GM21786 (cell line): Measurements from ENCODE around the gene SLIT2.
A peak's percentile ranks its signal among the peaks of the same experiment; 100 is the strongest.

Experiments
- ATAC-seq: cut with Tn5 transposase; IDR thresholded peaks from one replicate; pipeline ENCODE4 v1.9.1; 2021; ENCODE audit not compliant: unreplicated experiment

SLIT2 gene

DNA sequence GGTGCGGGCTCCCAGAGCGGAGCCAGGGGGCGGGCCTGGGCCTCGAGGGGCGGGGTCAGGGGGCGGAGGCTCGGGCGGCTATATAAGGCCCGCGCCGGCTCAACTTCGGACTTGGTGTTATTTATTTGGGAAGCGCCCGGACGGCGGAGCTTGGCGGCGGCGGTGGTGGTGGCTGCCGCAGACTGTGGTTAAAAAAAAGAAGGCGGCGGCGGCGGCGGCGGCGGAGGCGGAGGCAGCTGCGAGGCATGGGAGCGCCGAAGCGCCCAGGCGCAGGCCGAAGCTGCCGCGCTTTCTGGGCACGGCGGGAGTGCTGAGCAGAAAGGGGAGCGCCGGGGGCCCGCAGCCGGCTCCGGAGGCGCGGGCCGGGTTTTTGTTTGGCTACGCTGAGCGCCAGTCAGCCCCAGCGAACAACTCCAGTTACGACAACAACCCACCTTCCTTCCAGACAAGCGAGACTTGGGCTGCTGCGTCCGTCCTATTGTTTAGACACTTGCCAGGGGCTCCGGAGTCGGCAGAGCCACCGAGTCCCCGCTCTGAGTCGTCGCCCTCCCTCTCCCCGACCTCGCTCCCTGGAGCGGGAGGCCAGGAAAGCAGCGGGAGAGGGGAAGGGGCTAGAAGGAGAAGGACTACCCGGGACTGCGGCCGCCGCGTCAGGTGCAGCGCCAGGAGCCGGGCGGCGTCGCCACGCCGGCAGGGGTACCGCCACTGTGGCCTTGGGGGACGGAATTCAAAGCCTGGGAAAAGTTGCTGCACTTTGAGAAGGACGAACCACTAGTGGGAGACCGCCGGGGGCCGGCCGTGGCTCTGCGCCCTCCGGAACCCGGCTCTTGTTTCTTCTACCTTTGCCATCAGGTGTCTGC is at the start of gene SLIT2:
TSS of gene SLIT2 (plus strand) at position 110 of the 860 bp plus-strand sequence. CDS start 1,911 bp downstream, outside the sequence.
- peak; percentile 60 for ATAC-seq

- no peak for ATAC-seq
Observed at GRCh38 chr4:20203508-20203907, 48.2 kb upstream of the SLIT2 start.

DNA sequence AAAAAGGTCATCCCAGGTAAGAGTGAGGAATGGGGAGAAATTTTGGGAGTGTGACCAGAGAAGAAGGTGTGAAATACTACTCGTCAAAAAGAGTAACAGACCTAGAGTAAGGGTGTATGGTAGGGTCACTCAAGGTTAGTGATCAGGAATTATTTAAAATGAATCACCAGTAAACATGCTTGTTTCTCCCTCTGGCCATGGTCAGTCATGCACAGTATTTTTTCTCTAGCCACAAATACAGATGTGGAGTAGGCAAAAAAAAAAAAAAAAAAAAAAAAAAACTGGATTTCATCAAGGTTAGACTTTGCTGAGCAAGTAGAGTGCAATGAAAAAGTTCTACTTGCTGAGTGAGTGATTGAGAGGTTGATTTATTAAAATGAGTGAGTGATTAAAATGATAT is 34.2 kb upstream of the SLIT2 start:
- no peak for ATAC-seq

GRCh38 chr4:20217951-20218350 is 33.8 kb upstream of the SLIT2 start:
- no peak for ATAC-seq

DNA sequence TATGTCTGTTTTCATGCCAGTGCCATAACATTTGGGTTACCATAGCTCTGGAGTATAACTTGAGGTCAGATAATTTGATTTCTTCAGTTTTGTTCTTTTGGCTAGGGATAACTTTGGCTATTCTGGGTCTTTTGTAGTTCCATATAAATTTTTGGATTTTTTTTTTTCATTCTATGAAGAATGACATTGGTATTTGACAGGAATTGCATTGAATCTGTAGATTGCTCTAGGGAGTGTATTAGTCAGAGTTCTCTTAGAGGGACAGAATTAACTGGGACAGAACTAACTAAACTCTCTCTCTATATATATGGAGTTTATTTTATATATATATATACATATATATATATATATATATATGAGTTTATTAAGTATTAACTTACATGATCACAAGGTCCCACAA is 32.2 kb upstream of the SLIT2 start:
- no peak for ATAC-seq

DNA sequence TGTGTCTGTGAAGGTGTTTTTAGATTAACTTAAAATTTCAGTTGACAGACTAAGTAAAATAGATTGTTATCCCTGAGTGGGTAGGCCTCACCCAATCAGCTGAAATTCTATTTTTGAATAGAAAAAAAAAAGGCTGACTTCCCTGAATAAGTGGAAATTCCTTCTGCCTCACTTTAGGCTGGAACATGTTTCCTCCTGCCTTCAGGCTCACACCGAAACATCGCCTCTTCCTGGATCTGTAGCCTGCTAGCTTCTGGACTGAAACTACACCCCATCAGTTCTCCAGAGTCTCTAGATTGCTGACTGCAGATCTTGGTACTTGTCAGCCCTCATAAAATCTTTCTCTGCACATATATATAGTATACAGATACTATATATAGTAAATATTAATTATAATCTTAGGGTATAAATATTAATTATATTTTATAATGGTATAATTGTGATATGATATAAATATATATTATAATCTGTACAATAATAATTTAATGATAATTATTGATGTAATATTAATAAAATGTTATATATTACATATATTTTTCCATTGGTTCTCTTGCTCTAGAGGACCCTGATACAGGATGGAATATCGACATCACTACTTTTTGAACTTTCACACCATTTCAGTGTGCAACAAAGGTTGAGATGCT is 13.7 kb upstream of the SLIT2 start:
- ATAC-seq: no peak

DNA sequence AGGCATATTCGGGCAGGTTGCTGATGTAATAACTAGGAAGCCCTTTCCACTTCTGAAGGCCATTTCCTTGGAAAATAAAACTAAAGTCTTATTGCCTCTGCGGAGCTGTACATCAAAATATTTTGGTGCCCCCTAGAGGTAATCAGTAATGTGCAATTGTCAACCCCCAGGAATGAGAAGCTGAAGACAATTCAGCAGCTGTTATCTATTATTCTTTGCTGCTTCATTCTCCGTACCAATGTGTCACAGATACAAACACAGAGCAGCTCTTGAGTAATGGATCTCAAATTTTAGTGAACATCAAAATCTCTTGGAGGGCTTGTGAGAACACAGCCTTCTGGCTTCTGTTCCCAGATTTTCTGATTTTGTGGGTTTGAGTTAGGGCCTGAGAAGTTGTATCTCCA is 3.5 kb upstream of the SLIT2 start:
- ATAC-seq: peak; percentile 50

DNA sequence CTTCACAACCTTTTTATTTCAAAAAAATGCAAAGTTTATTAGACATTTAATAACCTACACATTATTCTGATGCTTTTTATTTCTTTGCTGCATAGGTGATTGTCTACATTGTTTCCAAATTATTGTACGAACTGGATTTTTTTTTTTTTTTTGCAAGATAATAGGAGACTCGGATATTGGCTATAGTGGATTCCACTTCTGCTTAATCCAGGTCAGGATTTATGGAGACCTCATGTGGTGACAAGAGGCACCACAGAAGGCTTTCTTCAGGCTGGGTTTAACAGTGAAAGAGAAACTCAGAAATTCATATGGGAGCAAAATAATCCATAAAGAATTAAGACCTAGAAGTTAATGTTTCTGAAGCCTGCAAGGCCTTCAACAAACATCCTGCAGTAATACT is 2.4 kb upstream of the SLIT2 start:
- ATAC-seq: no peak

DNA sequence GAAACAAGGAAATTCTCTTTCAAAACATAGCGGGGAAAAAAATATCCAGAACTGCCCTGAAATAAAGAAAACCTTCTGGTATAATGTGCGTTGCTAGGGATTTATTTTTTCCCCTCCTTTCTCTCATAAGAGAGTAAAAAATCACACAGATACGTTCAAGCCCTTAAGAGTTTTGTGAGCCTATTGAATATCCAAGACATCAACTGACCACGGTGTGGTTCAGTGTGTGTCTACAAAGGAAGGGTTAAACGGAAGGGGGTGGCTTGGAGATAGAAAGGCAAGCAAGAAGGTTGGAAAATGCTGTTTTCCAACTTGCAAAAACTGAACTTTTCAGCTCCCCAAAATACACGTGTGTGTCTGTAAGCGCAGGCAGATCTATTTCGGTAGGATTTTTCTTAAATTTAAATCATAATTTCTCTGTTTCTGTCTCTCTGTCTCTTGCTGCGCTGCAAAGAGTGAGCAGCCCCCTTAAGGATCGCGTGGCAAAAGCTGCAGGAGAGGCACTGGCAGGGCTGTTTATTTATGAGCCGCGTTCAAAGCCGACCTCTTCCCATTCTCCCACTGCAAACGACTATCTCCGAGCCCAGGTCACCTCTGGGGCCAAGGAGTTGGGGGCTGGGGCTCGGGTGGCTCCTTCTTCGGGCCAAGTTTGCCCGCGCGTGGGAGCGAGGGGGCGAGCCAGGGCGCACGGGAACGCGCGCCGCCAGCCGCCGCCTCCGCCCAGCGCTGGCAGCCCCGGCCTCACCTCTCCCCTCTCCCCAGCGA is 492 bp upstream of the SLIT2 start:
- peak; percentile 14 for ATAC-seq

- no peak for ATAC-seq
Observed at GRCh38 chr4:20252656-20253282, 1.1 kb downstream of the SLIT2 start.

GRCh38 chr4:20253283-20253734 is 1.6 kb downstream of the SLIT2 start:
- ATAC-seq: no peak

- no peak for ATAC-seq
Observed at GRCh38 chr4:20253735-20254409, 2.2 kb downstream of the SLIT2 start.

DNA sequence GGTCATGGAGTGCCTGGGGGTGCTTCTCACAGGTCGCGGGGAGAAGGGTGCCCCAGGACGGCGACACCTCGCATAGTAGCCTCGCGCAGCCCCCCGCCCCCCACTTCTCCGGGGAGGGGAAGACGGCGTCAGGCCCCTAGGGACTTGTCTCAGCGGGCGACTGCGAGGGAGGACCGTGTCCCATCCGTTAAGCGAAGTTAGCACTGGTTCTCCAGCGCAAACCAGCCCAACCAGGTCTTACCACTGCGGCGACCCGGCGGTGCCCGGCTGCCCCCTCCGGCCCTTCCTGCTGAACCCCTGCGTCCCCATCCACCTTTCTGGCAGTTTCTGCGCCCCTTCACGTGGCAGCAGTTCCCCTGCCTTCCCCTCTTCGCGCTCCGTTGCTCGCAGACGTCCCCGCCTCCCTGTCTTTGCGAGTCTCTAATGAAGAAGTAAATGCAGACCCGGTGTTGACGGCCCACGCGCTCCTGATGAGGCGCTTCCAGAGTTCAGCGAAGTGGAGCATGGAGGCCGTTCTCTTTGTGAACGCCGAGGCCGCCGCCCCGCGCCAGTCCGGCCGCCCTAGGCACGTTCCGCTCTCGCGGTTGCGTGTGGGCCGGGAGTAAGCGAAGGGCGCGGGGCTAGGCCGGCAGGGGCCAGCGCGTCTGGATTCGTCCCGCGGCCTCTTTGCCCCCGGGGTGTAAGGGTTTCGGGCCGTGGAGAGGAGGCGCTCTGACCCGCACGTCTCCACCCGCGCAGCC is 3.0 kb downstream of the SLIT2 start:
- ATAC-seq: no peak

DNA sequence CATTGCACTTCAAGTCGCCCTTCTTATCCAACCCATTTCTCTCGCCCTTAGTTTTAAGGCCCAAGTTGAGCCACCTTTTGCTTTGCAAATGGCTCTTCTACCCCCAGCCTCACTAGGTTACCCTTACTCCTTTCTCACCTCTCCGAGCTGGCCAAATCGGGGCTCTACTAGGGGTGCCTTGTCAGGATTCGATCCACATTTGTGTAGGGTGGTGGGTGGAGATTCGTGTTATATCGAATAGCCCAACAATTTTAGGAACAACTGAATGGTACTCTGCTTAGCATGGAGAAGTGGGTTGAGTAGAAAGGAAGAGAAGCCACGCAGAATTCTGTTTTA is 3.5 kb downstream of the SLIT2 start:
- ATAC-seq: no peak

DNA sequence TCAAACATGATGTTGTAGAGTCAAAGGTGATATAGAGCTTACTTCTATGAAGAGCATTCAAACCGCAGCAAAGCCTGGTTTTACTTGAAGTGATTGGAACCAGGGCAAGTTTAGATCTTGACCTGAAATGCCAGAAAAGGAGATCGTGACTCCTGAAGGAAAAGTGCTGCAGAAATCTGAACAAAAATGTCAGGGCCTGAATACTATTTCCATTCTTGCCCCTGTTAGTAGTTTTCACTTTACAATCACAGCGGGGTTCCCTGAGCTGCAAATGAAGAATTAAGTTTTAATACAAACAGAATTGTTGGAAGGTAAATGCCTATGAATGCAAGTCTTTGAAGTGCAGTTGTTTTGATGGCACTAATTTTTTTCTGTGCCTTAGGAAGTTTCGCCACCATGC is 4.1 kb downstream of the SLIT2 start:
- ATAC-seq: no peak

DNA sequence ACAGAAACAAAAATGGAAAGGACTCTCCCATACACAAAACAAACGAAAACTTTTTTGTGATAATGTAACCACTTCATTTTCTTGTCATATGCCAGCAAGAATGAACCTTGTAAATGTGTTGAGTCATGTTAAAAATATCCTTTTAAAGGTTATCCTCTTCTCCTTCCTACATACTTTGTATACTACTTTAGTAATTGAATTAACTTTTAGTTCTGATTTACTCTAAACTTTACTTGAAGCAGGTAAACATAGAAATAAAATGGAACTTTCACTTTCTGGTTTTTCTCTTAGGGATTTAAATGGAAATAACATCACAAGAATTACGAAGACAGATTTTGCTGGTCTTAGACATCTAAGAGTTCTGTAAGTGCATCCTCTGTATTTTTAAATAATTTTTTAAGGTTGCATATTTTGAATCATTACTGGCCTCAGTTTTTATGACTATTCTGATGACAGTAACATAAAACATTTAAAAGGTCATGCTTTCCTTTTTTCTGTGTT is 4.7 kb downstream of the SLIT2 start:
- no peak for ATAC-seq

GRCh38 chr4:20259707-20260106 is 8.0 kb downstream of the SLIT2 start:
- no peak for ATAC-seq

GRCh38 chr4:20260821-20261220 is 9.1 kb downstream of the SLIT2 start:
- no peak for ATAC-seq

DNA sequence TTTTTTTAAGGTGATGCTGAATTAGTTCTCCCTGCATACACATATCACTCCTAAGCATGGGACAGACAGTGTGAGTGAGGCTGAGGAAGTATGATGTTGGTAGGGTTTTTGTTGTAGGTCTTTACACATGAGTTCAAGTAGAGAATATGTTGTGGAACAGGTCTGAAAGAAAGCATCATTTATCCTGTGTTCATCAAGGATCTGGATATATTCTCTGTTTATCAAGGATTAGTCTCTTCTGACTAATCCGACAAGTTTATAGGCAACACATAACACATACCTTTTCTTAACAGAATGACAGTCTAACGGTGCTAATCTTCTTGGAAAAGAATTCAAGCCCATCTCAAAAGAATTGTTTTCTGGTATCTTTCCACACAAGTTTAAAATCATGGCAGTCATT is 10.5 kb downstream of the SLIT2 start:
- no peak for ATAC-seq

GRCh38 chr4:20264688-20265087 is 13.0 kb downstream of the SLIT2 start:
- no peak for ATAC-seq
